Measurements from ENCODE around the gene FGF12.
A peak's percentile ranks its signal among the peaks of the same experiment; 100 is the strongest.
"Not testable (repeated sequence)": the region's sequence is repeated elsewhere in the genome, so short reads cannot be mapped to it uniquely, and the experiment has no call there.

Gene FGF12

DNA sequence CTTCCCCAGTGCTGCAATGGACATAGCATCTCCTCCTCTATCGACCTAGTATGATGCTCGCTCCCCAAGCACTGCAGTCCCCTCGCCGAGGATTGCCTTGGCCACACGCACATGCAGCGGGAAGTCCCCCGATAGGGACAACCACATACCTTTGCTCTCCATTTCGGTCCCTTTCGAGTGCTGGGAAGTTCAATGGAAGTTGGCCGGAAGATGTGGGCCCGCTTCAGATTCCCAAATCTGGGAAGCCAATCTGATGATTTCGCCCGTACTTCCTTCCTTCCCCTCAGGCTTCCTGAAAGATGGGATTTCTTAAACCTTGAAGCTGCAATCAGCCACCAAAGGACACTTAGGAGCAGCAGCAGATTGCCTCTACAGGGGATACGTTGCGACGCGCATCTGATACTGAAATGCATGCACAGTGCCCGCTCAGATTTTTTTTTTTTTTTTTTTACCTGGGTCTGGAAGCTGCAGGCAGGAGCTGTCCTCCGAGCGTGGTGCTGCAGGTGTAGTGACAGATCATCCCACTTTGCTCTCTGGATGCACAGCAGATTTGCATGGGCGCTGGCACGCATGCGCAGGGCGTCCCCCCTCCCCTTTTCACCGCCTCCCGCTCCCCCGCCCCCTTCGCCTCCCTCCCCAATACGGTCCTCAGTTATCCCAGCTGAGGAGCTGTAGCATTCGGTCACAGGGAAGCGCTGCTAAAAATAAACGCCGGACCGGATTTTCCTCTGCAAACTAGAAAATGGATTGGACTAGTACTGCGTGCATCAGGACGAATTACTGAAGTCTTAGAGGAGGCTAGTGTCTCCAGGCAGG, at the start of gene FGF12:
Gene FGF12 (minus strand): TSS at position 510 of the 816 bp plus-strand sequence.
- DNase-seq (ENCODE audit: low read depth) = peak; percentile 1

GRCh38 chr3:192774341-192774740, 47.0 kb upstream of the FGF12 start:
- not testable (repeated sequence) for DNase-seq (ENCODE audit: low read depth)

DNA sequence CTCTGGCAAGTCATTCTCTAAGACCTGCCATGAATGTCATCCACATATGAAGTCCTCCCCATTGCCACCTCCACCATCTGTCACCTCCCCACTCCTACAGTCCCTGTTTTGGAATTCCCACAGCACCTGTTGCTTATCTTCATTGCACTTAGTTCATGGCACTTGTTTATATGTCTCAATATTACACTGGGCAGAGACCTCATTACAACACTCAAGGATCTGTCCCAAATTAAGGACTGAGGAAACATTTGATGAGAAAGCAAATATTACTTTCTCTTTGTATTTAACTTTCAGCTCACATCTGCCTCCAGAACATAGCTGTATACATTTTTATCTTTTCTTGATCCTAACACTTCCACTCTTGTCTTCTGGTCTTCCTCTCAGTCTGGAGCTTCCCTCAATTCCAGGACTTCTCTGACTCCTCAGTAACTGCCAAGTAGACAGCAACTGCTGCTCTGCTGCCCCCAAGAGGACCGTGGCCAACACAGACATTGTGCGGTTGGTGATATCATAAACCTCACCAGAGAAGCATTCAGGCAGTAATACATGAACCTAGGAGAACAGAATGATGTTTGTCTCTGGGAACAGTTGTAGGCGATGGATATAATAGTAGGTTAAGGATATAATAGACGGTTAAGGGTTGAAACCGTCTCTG, 45.0 kb upstream of the FGF12 start:
- peak; percentile 6 for DNase-seq (ENCODE audit: low read depth)

- DNase-seq (ENCODE audit: low read depth) = no peak
These were observed 31.3 kb upstream of the FGF12 start for GRCh38 chr3:192758654-192759053.

GRCh38 chr3:192751148-192751547, 23.8 kb upstream of the FGF12 start:
- no peak for DNase-seq (ENCODE audit: low read depth)

DNA sequence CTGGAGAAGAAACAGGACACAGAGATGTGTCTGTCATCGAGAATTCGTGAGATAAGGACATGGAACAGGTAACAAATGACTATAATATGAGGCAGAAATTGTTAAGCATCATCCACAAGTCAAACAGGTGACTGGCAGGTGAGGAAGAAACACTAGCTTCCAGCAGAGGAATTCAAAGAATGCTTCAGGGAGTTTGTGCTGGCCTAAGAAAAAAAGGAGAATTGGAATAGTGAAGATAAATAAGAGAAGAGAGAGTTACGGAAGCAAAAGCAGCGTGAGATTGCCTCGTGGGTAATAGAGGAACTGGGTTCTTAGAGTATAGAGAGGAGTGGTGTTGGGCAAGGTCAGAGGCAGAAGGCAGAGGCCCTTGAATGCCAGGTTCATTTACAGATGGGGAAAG, 22.9 kb upstream of the FGF12 start:
- no peak for DNase-seq (ENCODE audit: low read depth)

- no peak for DNase-seq (ENCODE audit: low read depth)
These were observed 20.4 kb upstream of the FGF12 start for GRCh38 chr3:192747746-192748145.

- DNase-seq (ENCODE audit: low read depth) = no peak
These were observed 19.8 kb upstream of the FGF12 start for GRCh38 chr3:192747145-192747544.

- no peak for DNase-seq (ENCODE audit: low read depth)
These were observed 17.8 kb upstream of the FGF12 start for GRCh38 chr3:192745150-192745549.

DNA sequence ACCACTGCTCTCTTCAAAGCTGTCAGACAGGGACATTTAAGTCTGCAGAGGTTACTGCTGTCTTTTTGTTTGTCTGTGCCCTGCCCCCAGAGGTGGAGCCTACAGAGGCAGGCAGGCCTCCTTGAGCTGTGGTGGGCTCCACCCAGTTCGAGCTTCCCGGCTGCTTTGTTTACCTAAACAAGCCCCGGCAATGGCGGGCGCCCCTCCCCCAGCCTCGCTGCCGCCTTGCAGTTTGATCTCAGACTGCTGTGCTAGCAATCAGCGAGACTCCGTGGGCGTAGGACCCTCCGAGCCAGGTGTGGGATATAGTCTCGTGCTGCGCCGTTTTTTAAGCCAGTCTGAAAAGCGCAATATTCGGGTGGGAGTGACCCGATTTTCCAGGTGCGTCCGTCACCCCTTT, 17.3 kb upstream of the FGF12 start:
- not testable (repeated sequence) for DNase-seq (ENCODE audit: low read depth)

- DNase-seq (ENCODE audit: low read depth) = no peak
These were observed 10.2 kb upstream of the FGF12 start for GRCh38 chr3:192737506-192737905.

GRCh38 chr3:192731233-192731632, 3.9 kb upstream of the FGF12 start:
- DNase-seq (ENCODE audit: low read depth) = no peak

GRCh38 chr3:192726385-192726784, 956 bp downstream of the FGF12 start:
- DNase-seq (ENCODE audit: low read depth) = no peak

DNA sequence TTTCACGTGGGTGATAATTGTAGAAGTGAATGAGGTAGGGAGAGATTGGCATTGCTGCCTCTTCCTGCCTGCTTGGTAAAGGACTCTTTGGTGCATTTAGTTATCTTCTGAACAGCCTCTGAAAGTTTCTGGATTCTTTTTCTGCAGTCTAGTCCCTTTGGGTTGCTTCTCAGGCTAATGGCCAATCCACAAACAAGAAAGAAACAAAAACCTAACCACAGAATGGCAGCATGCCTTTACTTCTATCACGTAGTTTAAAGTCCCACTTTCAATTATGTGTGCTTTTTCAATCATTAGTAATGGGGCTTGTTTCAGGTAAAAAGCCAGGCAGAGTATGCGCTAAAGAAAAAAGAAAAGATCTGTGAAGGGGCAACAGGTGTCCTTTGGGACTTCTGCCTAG, 7.4 kb downstream of the FGF12 start:
- DNase-seq (ENCODE audit: low read depth) = no peak

DNA sequence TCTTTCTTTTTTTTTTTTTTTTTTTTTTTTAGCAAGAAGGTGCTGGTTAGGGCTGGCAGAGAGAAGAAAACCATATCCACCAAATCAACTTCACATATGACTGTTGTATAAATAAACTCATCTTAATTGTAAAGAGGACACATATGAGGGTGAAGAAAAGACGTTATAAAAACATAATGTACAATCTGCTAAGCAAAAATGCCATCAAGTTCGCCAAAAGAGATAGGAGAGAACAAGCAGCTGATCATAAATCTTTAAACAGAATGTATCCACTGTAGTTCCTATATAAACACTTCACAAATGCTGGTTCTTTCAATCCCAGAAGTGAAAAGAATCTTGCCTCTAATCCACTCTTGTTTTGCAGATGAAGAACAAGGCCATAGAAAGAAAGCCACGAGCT, 9.2 kb downstream of the FGF12 start:
- no peak for DNase-seq (ENCODE audit: low read depth)

- DNase-seq (ENCODE audit: low read depth) = no peak
These were observed 12.2 kb downstream of the FGF12 start for GRCh38 chr3:192715126-192715525.

- not testable (repeated sequence) for DNase-seq (ENCODE audit: low read depth)
These were observed 16.2 kb downstream of the FGF12 start for GRCh38 chr3:192711126-192711525.

GRCh38 chr3:192710366-192710765, 17.0 kb downstream of the FGF12 start:
- no peak for DNase-seq (ENCODE audit: low read depth)

DNA sequence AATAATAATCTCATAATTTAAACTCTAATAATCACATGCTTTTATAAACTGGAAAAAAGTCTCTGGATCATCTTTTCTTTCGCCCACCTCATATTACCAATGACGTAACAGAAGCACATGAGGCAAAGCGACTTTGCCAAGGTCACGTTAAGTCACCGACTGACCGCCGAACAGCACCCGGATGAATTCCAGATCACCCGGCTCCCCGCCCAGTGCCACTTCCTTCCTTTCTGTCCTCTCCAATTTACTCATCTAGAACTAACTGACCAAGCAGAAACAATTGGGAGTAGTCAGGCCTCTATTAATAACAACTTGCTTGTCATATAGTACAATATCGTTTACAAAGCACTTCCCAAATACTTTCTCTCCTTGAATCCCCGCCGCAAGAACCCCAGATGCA, 21.1 kb downstream of the FGF12 start:
- no peak for DNase-seq (ENCODE audit: low read depth)

DNA sequence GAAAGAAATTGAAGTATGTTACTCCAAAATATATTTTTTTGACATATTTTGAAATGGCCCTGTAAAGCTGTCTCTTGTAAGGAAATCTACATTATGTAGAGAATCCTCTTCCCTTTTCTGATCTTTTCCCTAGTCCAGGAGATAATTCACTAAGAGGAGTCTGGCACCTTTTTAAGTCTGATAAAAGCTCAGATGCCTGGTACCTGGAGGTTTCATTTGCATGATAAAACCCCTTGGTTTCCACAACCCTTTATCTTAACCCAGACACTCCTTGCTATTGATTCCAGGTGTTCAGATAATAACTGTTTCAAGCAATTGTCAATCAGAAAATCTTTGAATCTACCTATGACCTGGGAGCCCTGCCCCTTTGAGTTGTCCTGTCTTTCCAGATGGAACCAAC, 26.5 kb downstream of the FGF12 start:
- DNase-seq (ENCODE audit: low read depth) = no peak

DNA sequence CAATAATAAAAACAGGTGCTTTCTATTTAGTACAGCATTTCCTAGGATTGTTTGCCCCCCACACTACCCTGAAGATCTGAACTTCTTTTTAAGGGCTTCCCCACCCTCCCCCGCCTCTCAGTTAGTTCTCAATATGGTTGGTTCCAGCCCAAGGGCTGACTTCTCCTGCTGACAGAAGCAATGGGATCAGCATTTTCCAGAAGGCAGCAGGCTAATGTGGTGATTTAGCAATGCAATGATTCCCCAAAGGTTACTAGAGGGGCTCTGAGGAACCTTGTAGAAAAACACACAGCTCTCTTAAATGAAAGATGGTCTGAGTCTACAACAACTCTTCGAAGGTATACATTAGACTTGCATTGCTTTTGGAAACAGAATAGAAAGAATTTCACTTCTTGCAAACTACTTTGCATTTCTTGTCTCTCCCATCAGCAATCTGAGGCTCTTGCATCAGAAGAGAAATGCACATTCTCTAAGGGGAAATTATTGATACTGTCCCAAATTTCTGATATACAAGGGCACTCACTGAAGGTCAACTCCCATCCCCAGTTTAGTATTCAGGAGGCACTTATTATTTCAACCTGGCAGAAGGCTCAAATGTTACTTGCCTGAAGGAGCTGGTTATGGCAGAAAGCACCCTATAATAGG, 30.3 kb downstream of the FGF12 start:
- no peak for DNase-seq (ENCODE audit: low read depth)

DNA sequence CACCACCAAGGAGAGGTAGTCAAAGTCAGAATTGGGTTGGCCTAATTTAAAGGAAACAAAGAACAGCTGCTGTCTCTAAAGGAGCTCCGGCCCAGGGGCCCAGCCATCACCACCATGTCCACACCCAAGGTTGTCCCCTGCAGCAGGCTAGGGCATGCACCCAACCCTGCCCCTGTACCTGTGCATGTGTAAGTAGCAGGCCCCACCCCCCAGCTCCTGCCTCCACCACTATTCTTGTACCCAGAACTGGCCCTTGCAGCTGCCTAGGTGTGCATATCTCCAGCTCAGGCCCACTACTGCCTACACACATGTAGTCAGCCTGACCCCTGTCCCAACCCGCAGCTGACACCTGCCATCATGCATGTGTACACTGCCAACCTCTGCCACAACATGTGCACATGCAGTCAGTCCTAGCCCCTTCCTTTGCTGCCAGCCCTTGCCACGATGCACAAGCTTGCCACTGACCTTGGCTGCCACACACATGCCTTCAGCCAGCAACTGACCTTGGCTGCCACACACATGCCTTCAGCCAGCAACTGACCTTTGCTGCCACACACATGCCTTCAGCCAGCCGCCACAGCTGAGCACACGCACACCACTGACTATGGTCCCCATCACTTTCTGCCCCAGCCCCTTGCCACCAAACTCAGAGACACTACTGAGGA, 39.7 kb downstream of the FGF12 start:
- DNase-seq (ENCODE audit: low read depth) = no peak

GRCh38 chr3:192685801-192686200, 41.5 kb downstream of the FGF12 start:
- no peak for DNase-seq (ENCODE audit: low read depth)
